ENCODE data around the gene IL27RA. TPM values are rescaled to one million over a fixed set of nuclear protein-coding genes. Genes with fewer than 3 reads are reported as not detected.
"Not testable (repeated sequence)": the region's sequence is repeated elsewhere in the genome, so short reads cannot be mapped to it uniquely, and the experiment has no call there.

IL27RA gene
- polyA plus RNA-seq, 1 donor from 2014 or later, result 1.0 TPM

- TF ChIP-seq CTCF (IDR thresholded peaks at IDR 0.05; ENCODE audit: poor library complexity, severe bottlenecking), result no peak
- no peak for TF ChIP-seq EZH2 (IDR thresholded peaks at IDR 0.05; ENCODE audit: borderline replicate concordance, insufficient read depth, low read length, poor library complexity, severe bottlenecking)
- TF ChIP-seq SMC3 (conservative IDR thresholded peaks at IDR 0.05; ENCODE audit: poor library complexity), result no peak
Observed at GRCh38 chr19:14033946-14034345, 2.4 kb downstream of the IL27RA start (continued).

- not testable (repeated sequence) for H4K20me1 ChIP-seq (ENCODE audit: insufficient read depth); H3K9me2 ChIP-seq (ENCODE audit: insufficient read depth, low read length); H3K79me2 ChIP-seq (replicated peaks; ENCODE audit: insufficient read depth, low read length); H3K9ac ChIP-seq (ENCODE audit: low read length); H3K27ac ChIP-seq (ENCODE audit: low read length); H2AFZ ChIP-seq (ENCODE audit: low read depth, low read length); H3K4me3 ChIP-seq (ENCODE audit: low read length); H3K36me3 ChIP-seq (ENCODE audit: insufficient read depth, low read length); H3F3A ChIP-seq (ENCODE audit: insufficient read depth, low read length, poor library complexity, severe bottlenecking); H3K4me2 ChIP-seq (ENCODE audit: low read length); H3K9me3 ChIP-seq (ENCODE audit: low read length)
- peaks cover 19% of the 10 kb centered on the region for H3K27me3 ChIP-seq (ENCODE audit: insufficient read depth, low read depth, low read length)
Observed at GRCh38 chr19:14035159-14035558, 3.6 kb downstream of the IL27RA start.

- Histone ChIP-seq H4K20me1 (ENCODE audit: insufficient read depth) (no peaks in the 10 kb centered on the region), H3K9ac (ENCODE audit: low read length) (no peak overlapping the region), H3K9me2 (ENCODE audit: insufficient read depth, low read length) (no peaks in the 10 kb centered on the region), H3K4me3 (ENCODE audit: low read length) (no peak overlapping the region), H3F3A (ENCODE audit: insufficient read depth, low read length, poor library complexity, severe bottlenecking) (no peaks in the 10 kb centered on the region), H3K4me2 (ENCODE audit: low read length) (no peak overlapping the region), H2AFZ (ENCODE audit: low read depth, low read length) (no peak overlapping the region), H3K9me3 (ENCODE audit: low read length) (no peaks in the 10 kb centered on the region), H3K79me2 (replicated peaks; ENCODE audit: insufficient read depth, low read length) (no peaks in the 10 kb centered on the region), H3K36me3 (ENCODE audit: insufficient read depth, low read length) (no peaks in the 10 kb centered on the region), H3K27ac (ENCODE audit: low read length) (no peak overlapping the region), H3K27me3 (ENCODE audit: insufficient read depth, low read depth, low read length) (peaks cover 16% of the 10 kb centered on the region)
- no peak for TF ChIP-seq RAD21 (conservative IDR thresholded peaks at IDR 0.05)
- TF ChIP-seq SMC3 (conservative IDR thresholded peaks at IDR 0.05; ENCODE audit: poor library complexity), result no peak
- no peak for TF ChIP-seq EZH2 (IDR thresholded peaks at IDR 0.05; ENCODE audit: borderline replicate concordance, insufficient read depth, low read length, poor library complexity, severe bottlenecking)
- TF ChIP-seq MXI1 (conservative IDR thresholded peaks at IDR 0.05; ENCODE audit: poor library complexity, severe bottlenecking), result no peak
- TF ChIP-seq EP300 (conservative IDR thresholded peaks at IDR 0.05; ENCODE audit: poor library complexity, severe bottlenecking), result no peak
- no peak for TF ChIP-seq TAF1 (IDR thresholded peaks at IDR 0.05; ENCODE audit: low read depth)
- TF ChIP-seq REST (IDR thresholded peaks at IDR 0.05; ENCODE audit: borderline replicate concordance), result no peak
- no peak for TF ChIP-seq CTCF (IDR thresholded peaks at IDR 0.05; ENCODE audit: poor library complexity, severe bottlenecking)
- TF ChIP-seq POLR2AphosphoS5 (IDR thresholded peaks at IDR 0.05), result no peak
Observed at GRCh38 chr19:14035706-14036105, 4.1 kb downstream of the IL27RA start.
